Fibroblast of lung (primary cell): Measurements from ENCODE around the gene IL13. TPM values are rescaled to one million over a fixed set of nuclear protein-coding genes. Genes with fewer than 3 reads are reported as not detected.

Experiments used
- DNase-seq, 2 donors: peaks; one replicate each; pipeline versions ENCODE4 v3.0.0 to v3.0.0-alpha.2; 2010; ENCODE audit warnings: low read depth in 2 of 2
- H2AFZ ChIP-seq: 2 replicates; pipeline ENCODE4 v1.5.1; 2012; ENCODE audit warnings: low read length, control low read depth, inconsistent platforms
- H3K27ac ChIP-seq: 2 replicates; pipeline ENCODE4 v1.5.1; 2011; ENCODE audit warnings: low read length, control low read depth; ENCODE audit not compliant: insufficient read depth
- H3K27me3 ChIP-seq: 2 replicates; pipeline ENCODE4 v1.5.1; 2011; ENCODE audit warnings: mild to moderate bottlenecking, low read length; ENCODE audit not compliant: control insufficient read depth, insufficient read depth
- H3K36me3 ChIP-seq: 2 replicates; pipeline ENCODE4 v1.5.1; 2011; ENCODE audit warnings: low read length; ENCODE audit not compliant: control insufficient read depth, insufficient read depth
- H3K4me1 ChIP-seq: 2 replicates; pipeline ENCODE4 v1.5.1; 2011; ENCODE audit warnings: low read length; ENCODE audit not compliant: control insufficient read depth, insufficient read depth; ENCODE audit errors: extremely low read depth
- H3K4me2 ChIP-seq: 2 replicates; pipeline ENCODE4 v1.5.1; 2011; ENCODE audit warnings: low read length, control low read depth; ENCODE audit not compliant: insufficient read depth; ENCODE audit errors: extremely low read depth
- H3K4me3 ChIP-seq, 4 experiments: fragments of 200-600 bp in 1 of 4; sonication (generic) in 1 of 4; replicated peaks in 1 of 4; 2 replicates each; pipeline ENCODE4 v1.5.1; 2011 to 2016; ENCODE audit warnings: low read length in 4 of 4, low read depth in 3 of 4, mild to moderate bottlenecking in 3 of 4, control low read depth in 2 of 4, inconsistent platforms in 1 of 4, mixed read lengths in 1 of 4; ENCODE audit not compliant: insufficient read depth in 1 of 4; ENCODE audit errors: control extremely low read depth in 1 of 4
- H3K79me2 ChIP-seq: 2 replicates; pipeline ENCODE4 v1.5.1; 2012; ENCODE audit warnings: mild to moderate bottlenecking, low read length, inconsistent platforms; ENCODE audit not compliant: control insufficient read depth, insufficient read depth
- H3K9ac ChIP-seq: 2 replicates; pipeline ENCODE4 v1.5.1; 2011; ENCODE audit warnings: mild to moderate bottlenecking, low read length, control low read depth; ENCODE audit not compliant: insufficient read depth
- H3K9me3 ChIP-seq: 2 replicates; pipeline ENCODE4 v1.5.1; 2012; ENCODE audit warnings: low read depth, low read length; ENCODE audit not compliant: control insufficient read depth, insufficient read depth
- H4K20me1 ChIP-seq: 2 replicates; pipeline ENCODE4 v1.5.1; 2011; ENCODE audit warnings: low read length; ENCODE audit not compliant: control insufficient read depth, insufficient read depth; ENCODE audit errors: extremely low read depth
- EZH2 ChIP-seq: IDR thresholded peaks from 2 replicates; pipeline ENCODE4 v1.5.1; 2012; ENCODE audit warnings: low read length, control low read depth, mild to moderate bottlenecking; ENCODE audit errors: missing control alignments
- polyA plus RNA-seq, 2 donors: library from polyadenylated mRNA; depleted of rRNA in 1 of 2; stranded (reverse) in 1 of 2; unstranded in 1 of 2; fragments of >200 nt; gene quantifications; 2 replicates each; pipeline ENCODE4 v1.2.1, GENCODE V29; 2011 to 2012; ENCODE audit warnings: missing spikeins in 1 of 2
- total RNA-seq: library from RNA; depleted of rRNA; stranded (reverse); fragments of >200 nt; gene quantifications from 2 replicates; pipeline ENCODE4 v1.2.1, GENCODE V29; 2014
- TF ChIP-seq, protein P1 (sequence below), 2 donors: IDR thresholded peaks in 1 of 2; conservative IDR thresholded peaks in 1 of 2; 1 replicate in 1 of 2; 2 replicates in 1 of 2; pipeline ENCODE4 v1.5.1; 2011 to 2012; ENCODE audit warnings: low read length in 2 of 2, control low read depth in 1 of 2, inconsistent platforms in 1 of 2, low read depth in 1 of 2, mild to moderate bottlenecking in 1 of 2

IL13 gene
- total and polyA plus RNA-seq, 2 donors (not counting 1 experiment from before 2014, with no cell fraction given), result not detected

- Histone ChIP-seq H3K4me3 (no peak overlapping the region), H3K4me2 (no peak overlapping the region), H2AFZ (no peak overlapping the region), H3K79me2 (no peaks in the 10 kb centered on the region), H4K20me1 (no peaks in the 10 kb centered on the region), H3K4me1 (no peaks in the 10 kb centered on the region), H3K36me3 (peaks cover 5% of the 10 kb centered on the region), H3K27ac (no peak overlapping the region), H3K9ac (no peak overlapping the region), H3K9me3 (no peaks in the 10 kb centered on the region), H3K27me3 (no peaks in the 10 kb centered on the region)
- no peak for TF ChIP-seq EZH2
- TF ChIP-seq, protein P1, sequence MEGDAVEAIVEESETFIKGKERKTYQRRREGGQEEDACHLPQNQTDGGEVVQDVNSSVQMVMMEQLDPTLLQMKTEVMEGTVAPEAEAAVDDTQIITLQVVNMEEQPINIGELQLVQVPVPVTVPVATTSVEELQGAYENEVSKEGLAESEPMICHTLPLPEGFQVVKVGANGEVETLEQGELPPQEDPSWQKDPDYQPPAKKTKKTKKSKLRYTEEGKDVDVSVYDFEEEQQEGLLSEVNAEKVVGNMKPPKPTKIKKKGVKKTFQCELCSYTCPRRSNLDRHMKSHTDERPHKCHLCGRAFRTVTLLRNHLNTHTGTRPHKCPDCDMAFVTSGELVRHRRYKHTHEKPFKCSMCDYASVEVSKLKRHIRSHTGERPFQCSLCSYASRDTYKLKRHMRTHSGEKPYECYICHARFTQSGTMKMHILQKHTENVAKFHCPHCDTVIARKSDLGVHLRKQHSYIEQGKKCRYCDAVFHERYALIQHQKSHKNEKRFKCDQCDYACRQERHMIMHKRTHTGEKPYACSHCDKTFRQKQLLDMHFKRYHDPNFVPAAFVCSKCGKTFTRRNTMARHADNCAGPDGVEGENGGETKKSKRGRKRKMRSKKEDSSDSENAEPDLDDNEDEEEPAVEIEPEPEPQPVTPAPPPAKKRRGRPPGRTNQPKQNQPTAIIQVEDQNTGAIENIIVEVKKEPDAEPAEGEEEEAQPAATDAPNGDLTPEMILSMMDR (conservative IDR thresholded peaks at IDR 0.05 in 1 of 2, IDR thresholded peaks at IDR 0.05 in 1 of 2; ENCODE audit: low read depth in 1 of 2, low read length in 2 of 2), result no peak
- DNase-seq, result no peak
These were observed 13.8 kb upstream of the IL13 start for GRCh38 chr5:132644177-132644576.

DNA sequence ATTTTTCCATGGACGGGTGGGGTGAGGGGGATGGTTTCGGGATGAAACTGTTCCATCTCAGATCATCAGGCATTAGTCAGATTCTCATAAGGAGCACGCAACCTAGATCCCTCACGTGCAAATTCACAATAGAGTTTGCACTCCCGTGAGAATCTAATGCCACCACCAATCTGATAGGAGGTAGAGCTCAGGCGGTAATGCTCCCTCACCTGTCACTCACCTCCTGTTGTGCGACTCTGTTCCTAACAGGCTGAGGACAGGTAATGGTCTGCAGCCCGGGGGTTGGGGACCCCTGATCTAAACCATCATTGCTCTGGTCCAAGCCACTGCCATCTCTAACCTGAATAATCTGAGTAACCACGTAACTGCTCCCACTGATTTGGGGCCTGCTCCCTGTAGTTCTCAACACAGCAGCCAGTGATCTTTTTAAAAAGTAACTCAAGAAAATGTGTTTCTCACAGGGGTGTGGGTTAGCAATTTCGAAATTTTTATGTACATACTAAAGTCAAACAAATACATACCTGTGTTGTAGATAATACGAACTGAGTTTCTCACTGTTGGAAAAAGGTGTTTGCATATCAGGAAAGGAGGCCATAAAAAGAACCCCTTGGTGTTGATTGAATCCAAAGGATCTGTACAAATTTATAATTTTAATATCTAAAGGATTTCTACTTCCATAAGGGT, 11.2 kb upstream of the IL13 start:
- H3K36me3 ChIP-seq, result no peaks in the 10 kb centered on the region
- H3K9me3 ChIP-seq, result no peaks in the 10 kb centered on the region
- H3K27ac ChIP-seq, result no peak overlapping the region
- no peaks in the 10 kb centered on the region for H3K4me1 ChIP-seq
- H4K20me1 ChIP-seq, result no peaks in the 10 kb centered on the region
- H3K79me2 ChIP-seq, result no peaks in the 10 kb centered on the region
- DNase-seq, result no peak
- no peak overlapping the region for H3K9ac ChIP-seq
- TF ChIP-seq EZH2, result no peak
- TF ChIP-seq, protein P1 (conservative IDR thresholded peaks at IDR 0.05 in 1 of 2, IDR thresholded peaks at IDR 0.05 in 1 of 2; ENCODE audit: low read depth in 1 of 2, low read length in 2 of 2), result no peak
- no peak overlapping the region for H3K4me2 ChIP-seq
- no peak overlapping the region for H2AFZ ChIP-seq
- H3K4me3 ChIP-seq, result no peak overlapping the region
- H3K27me3 ChIP-seq, result no peaks in the 10 kb centered on the region

DNA sequence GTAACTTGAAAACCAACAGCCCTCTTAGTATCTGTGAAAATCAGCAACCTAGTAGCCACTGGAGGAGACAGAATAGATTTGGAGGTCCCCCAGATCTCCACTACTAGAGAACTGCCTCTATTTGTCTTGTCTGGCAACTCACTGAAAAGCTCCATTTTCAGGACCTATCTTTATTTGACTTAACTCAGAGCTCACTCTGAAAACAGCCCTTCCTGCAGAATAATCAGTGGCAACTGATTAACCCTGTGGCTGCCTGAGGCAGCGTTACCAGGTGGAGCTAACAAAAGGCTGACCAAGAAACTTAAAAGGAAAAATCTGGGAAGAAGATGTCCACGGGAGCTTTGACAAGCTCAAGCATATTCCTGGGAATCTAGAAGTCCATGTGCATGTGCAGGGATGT, 10.5 kb upstream of the IL13 start:
- H3K9me3 ChIP-seq, result no peaks in the 10 kb centered on the region
- DNase-seq, result no peak
- H3K79me2 ChIP-seq, result no peaks in the 10 kb centered on the region
- no peak overlapping the region for H3K4me3 ChIP-seq
- H3K36me3 ChIP-seq, result no peaks in the 10 kb centered on the region
- TF ChIP-seq EZH2, result no peak
- TF ChIP-seq, protein P1 (conservative IDR thresholded peaks at IDR 0.05 in 1 of 2, IDR thresholded peaks at IDR 0.05 in 1 of 2; ENCODE audit: low read depth in 1 of 2, low read length in 2 of 2), result no peak
- H2AFZ ChIP-seq, result no peak overlapping the region
- no peak overlapping the region for H3K9ac ChIP-seq
- no peak overlapping the region for H3K27ac ChIP-seq
- no peaks in the 10 kb centered on the region for H3K4me1 ChIP-seq
- no peaks in the 10 kb centered on the region for H3K27me3 ChIP-seq
- H4K20me1 ChIP-seq, result no peaks in the 10 kb centered on the region
- no peak overlapping the region for H3K4me2 ChIP-seq
